GM12878 (cell line): Measurements from ENCODE around the gene B4GALT3. TPM values are rescaled to one million over a fixed set of nuclear protein-coding genes. Genes with fewer than 3 reads are reported as not detected.
A peak's percentile ranks its signal among the peaks of the same experiment; 100 is the strongest.

ENCODE experiments used
- ASH2L ChIP-seq: fragments of 300-600, 200-600 bp; sonication (generic); IDR thresholded peaks from 2 replicates; pipeline ENCODE4 v1.6.1; 2017; ENCODE audit warnings: low read depth, mild to moderate bottlenecking, borderline replicate concordance
- CBX5 ChIP-seq: sonication (generic); IDR thresholded peaks from 2 replicates; pipeline ENCODE4 v1.6.1; 2016; ENCODE audit warnings: low read depth, moderate library complexity, mild to moderate bottlenecking, inconsistent platforms
- FOXM1 ChIP-seq: IDR thresholded peaks from 2 replicates; pipeline ENCODE4 v1.6.1; 2012; ENCODE audit warnings: low read depth, mild to moderate bottlenecking, inconsistent platforms, low read length, moderate library complexity
- MYC ChIP-seq: IDR thresholded peaks from 2 replicates; pipeline ENCODE4 v1.6.1; 2011; ENCODE audit warnings: mild to moderate bottlenecking, low read length, moderate library complexity, inconsistent platforms; ENCODE audit not compliant: insufficient read depth, insufficient replicate concordance, insufficient read length, severe bottlenecking
- PKNOX1 ChIP-seq: fragments of 450-650 bp; IDR thresholded peaks from 2 replicates; pipeline ENCODE4 v1.6.1; 2016; ENCODE audit warnings: mild to moderate bottlenecking
- POLR2AphosphoS5 ChIP-seq: IDR thresholded peaks from 2 replicates; pipeline ENCODE4 v1.6.1; 2011; ENCODE audit warnings: mild to moderate bottlenecking, low read length, inconsistent platforms
- RFX5 ChIP-seq: IDR thresholded peaks from 2 replicates; pipeline ENCODE4 v1.6.1; 2011; ENCODE audit warnings: low read depth, low read length, improper control_type of control experiment
- RUNX3 ChIP-seq: IDR thresholded peaks from 2 replicates; pipeline ENCODE4 v1.6.1; 2012; ENCODE audit warnings: low read length, inconsistent platforms
- ZNF24 ChIP-seq: fragments of 450-650 bp; IDR thresholded peaks from 2 replicates; pipeline ENCODE4 v1.6.1; 2017; ENCODE audit warnings: antibody characterized with exemption, mild to moderate bottlenecking
- ZNF622 ChIP-seq: fragments of 450-650 bp; IDR thresholded peaks from 2 replicates; pipeline ENCODE4 v1.6.1; 2017; ENCODE audit warnings: mild to moderate bottlenecking, inconsistent platforms
- polyA plus RNA-seq, 11 experiments: library from polyadenylated mRNA; depleted of rRNA in 4 of 11; unstranded in 6 of 11; stranded (reverse) in 5 of 11; fragments of >200 nt; fragmentation: Nextera tagmentation in 4 of 11; fragmentation: Illumina TruSeq in 1 of 11; extraction: Ambion mirVana in 4 of 11; extraction: Trizol in 1 of 11; gene quantifications; 1 replicate in 1 of 11; 2 replicates in 10 of 11; pipeline versions ENCODE4 v1.2.1 to v1.2.3, GENCODE V29; 2011 to 2016; ENCODE audit warnings: inconsistent platforms in 2 of 11, missing spikeins in 2 of 11, low read depth in 1 of 11
- total RNA-seq, 4 experiments: library from RNA; depleted of rRNA in 3 of 4; stranded (reverse); fragments of >200 nt in 3 of 4; fragmentation: Illumina TruSeq in 1 of 4; extraction: Trizol in 1 of 4; gene quantifications; 2 replicates each; pipeline versions ENCODE4 v1.2.1 to v1.2.3, GENCODE V29; 2013 to 2021
- TF ChIP-seq, protein P1 (sequence below): IDR thresholded peaks from 2 replicates; pipeline ENCODE4 v1.6.1; 2012; ENCODE audit warnings: improper control_type of control experiment, low read depth, low read length; ENCODE audit not compliant: insufficient replicate concordance
- TF ChIP-seq, protein P2 (sequence below): fragments of 450-650 bp; formaldehyde crosslinking; IDR thresholded peaks from 2 replicates; pipeline ENCODE4 v1.5.0; 2022; ENCODE audit warnings: mild to moderate bottlenecking, missing genetic modification characterization
- TF ChIP-seq, protein P3 (sequence below): fragments of 150-350 bp; IDR thresholded peaks from 2 replicates; pipeline ENCODE4 v1.6.1; 2016; ENCODE audit warnings: low read depth, low read length
- TF ChIP-seq, protein P4 (sequence below): fragments of 450-650 bp; IDR thresholded peaks from 2 replicates; pipeline ENCODE4 v1.6.1; 2017; ENCODE audit warnings: borderline replicate concordance

The B4GALT3 gene
- total and polyA plus RNA-seq, 10 of the 15 experiments (the other 5 are each of a cell fraction or from before 2014, with no cell fraction given) = 27.1 to 58.9 (median 42.6) TPM

- TF ChIP-seq, protein P1, sequence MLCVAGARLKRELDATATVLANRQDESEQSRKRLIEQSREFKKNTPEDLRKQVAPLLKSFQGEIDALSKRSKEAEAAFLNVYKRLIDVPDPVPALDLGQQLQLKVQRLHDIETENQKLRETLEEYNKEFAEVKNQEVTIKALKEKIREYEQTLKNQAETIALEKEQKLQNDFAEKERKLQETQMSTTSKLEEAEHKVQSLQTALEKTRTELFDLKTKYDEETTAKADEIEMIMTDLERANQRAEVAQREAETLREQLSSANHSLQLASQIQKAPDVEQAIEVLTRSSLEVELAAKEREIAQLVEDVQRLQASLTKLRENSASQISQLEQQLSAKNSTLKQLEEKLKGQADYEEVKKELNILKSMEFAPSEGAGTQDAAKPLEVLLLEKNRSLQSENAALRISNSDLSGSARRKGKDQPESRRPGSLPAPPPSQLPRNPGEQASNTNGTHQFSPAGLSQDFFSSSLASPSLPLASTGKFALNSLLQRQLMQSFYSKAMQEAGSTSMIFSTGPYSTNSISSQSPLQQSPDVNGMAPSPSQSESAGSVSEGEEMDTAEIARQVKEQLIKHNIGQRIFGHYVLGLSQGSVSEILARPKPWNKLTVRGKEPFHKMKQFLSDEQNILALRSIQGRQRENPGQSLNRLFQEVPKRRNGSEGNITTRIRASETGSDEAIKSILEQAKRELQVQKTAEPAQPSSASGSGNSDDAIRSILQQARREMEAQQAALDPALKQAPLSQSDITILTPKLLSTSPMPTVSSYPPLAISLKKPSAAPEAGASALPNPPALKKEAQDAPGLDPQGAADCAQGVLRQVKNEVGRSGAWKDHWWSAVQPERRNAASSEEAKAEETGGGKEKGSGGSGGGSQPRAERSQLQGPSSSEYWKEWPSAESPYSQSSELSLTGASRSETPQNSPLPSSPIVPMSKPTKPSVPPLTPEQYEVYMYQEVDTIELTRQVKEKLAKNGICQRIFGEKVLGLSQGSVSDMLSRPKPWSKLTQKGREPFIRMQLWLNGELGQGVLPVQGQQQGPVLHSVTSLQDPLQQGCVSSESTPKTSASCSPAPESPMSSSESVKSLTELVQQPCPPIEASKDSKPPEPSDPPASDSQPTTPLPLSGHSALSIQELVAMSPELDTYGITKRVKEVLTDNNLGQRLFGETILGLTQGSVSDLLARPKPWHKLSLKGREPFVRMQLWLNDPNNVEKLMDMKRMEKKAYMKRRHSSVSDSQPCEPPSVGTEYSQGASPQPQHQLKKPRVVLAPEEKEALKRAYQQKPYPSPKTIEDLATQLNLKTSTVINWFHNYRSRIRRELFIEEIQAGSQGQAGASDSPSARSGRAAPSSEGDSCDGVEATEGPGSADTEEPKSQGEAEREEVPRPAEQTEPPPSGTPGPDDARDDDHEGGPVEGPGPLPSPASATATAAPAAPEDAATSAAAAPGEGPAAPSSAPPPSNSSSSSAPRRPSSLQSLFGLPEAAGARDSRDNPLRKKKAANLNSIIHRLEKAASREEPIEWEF = no peak
- TF ChIP-seq, protein P2, sequence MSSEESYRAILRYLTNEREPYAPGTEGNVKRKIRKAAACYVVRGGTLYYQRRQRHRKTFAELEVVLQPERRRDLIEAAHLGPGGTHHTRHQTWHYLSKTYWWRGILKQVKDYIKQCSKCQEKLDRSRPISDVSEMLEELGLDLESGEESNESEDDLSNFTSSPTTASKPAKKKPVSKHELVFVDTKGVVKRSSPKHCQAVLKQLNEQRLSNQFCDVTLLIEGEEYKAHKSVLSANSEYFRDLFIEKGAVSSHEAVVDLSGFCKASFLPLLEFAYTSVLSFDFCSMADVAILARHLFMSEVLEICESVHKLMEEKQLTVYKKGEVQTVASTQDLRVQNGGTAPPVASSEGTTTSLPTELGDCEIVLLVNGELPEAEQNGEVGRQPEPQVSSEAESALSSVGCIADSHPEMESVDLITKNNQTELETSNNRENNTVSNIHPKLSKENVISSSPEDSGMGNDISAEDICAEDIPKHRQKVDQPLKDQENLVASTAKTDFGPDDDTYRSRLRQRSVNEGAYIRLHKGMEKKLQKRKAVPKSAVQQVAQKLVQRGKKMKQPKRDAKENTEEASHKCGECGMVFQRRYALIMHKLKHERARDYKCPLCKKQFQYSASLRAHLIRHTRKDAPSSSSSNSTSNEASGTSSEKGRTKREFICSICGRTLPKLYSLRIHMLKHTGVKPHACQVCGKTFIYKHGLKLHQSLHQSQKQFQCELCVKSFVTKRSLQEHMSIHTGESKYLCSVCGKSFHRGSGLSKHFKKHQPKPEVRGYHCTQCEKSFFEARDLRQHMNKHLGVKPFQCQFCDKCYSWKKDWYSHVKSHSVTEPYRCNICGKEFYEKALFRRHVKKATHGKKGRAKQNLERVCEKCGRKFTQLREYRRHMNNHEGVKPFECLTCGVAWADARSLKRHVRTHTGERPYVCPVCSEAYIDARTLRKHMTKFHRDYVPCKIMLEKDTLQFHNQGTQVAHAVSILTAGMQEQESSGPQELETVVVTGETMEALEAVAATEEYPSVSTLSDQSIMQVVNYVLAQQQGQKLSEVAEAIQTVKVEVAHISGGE (CRISPR knock-in tag) = peak; percentile 89
- TF ChIP-seq, protein P3, sequence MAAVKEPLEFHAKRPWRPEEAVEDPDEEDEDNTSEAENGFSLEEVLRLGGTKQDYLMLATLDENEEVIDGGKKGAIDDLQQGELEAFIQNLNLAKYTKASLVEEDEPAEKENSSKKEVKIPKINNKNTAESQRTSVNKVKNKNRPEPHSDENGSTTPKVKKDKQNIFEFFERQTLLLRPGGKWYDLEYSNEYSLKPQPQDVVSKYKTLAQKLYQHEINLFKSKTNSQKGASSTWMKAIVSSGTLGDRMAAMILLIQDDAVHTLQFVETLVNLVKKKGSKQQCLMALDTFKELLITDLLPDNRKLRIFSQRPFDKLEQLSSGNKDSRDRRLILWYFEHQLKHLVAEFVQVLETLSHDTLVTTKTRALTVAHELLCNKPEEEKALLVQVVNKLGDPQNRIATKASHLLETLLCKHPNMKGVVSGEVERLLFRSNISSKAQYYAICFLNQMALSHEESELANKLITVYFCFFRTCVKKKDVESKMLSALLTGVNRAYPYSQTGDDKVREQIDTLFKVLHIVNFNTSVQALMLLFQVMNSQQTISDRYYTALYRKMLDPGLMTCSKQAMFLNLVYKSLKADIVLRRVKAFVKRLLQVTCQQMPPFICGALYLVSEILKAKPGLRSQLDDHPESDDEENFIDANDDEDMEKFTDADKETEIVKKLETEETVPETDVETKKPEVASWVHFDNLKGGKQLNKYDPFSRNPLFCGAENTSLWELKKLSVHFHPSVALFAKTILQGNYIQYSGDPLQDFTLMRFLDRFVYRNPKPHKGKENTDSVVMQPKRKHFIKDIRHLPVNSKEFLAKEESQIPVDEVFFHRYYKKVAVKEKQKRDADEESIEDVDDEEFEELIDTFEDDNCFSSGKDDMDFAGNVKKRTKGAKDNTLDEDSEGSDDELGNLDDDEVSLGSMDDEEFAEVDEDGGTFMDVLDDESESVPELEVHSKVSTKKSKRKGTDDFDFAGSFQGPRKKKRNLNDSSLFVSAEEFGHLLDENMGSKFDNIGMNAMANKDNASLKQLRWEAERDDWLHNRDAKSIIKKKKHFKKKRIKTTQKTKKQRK = no peak
- TF ChIP-seq RUNX3 = peak; percentile 73
- TF ChIP-seq, protein P4, sequence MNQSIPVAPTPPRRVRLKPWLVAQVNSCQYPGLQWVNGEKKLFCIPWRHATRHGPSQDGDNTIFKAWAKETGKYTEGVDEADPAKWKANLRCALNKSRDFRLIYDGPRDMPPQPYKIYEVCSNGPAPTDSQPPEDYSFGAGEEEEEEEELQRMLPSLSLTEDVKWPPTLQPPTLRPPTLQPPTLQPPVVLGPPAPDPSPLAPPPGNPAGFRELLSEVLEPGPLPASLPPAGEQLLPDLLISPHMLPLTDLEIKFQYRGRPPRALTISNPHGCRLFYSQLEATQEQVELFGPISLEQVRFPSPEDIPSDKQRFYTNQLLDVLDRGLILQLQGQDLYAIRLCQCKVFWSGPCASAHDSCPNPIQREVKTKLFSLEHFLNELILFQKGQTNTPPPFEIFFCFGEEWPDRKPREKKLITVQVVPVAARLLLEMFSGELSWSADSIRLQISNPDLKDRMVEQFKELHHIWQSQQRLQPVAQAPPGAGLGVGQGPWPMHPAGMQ = no peak
- no peak for TF ChIP-seq CBX5
- 0 out of 2 replicates have a peak, but pooled peaks have one; percentile 7 for TF ChIP-seq RFX5
- peak; percentile 43; the same call in 1 of the 2 replicates for TF ChIP-seq PKNOX1
- TF ChIP-seq MYC = peak; percentile 64
- no peak for TF ChIP-seq ZNF622
- peak; percentile 59; the same call in 1 of the 2 replicates for TF ChIP-seq ASH2L
- peak; percentile 98 for TF ChIP-seq POLR2AphosphoS5
- no peak for TF ChIP-seq FOXM1
- TF ChIP-seq ZNF24 = no peak
Measured at GRCh38 chr1:161153682-161154337, 23.5 kb downstream of the B4GALT3 start, which contains the start of gene UFC1 (continued).
